NT2/D1 (cell line): ENCODE measurements around the gene MROH9.

ENCODE experiments used
- YY1 ChIP-seq: IDR thresholded peaks from 2 replicates; pipeline ENCODE4 v1.6.1; 2011; ENCODE audit not compliant: insufficient read length, insufficient read depth
- ZNF274 ChIP-seq: IDR thresholded peaks from 2 replicates; pipeline ENCODE4 v1.6.1; 2011; ENCODE audit warnings: mild to moderate bottlenecking, low read depth, low read length

DNA sequence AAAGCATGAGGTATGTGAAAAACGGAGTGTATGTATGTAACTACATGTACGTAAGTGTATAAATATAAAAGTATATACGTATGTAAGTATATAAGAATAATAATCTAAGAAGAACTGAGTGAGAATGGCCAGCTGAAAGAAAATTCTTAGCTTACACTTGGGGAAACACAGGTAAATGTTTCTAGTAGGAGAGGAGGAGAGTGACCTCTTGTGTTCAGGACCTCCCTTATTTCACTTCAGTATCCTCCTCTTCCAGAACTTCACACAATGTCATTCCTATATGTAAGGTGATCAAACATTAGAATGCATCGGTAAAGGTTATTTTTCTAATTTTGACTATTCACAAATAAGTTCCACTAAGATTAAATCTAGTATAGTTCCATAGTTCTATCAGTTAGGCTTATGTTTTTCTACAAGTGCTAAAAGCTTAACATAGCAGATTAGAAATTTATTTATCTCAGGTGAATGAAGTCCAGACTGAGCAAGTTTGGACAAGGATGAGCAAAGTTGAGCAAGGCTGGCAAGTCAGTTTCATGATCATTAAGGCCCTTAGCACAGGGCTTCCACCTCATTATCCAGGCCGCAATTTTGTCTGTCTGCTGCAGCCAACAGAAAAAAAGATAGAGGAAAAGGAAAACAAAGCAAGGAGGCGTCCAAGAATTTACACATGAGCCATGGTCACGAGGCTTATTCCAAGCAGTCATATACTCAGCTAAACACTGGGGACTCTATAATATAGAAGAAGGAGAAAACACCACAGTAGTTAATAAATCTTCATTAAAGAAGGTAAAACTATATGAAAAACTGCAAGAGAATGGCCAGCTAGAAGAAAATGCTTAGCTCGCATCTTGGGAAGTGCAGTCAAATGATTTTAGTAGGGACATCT lies 7.1 kb upstream of the MROH9 start:
- TF ChIP-seq YY1 (no peak), ZNF274 (no peak)
